GM18858 (cell line): ENCODE results near the gene PIK3C2G.

Source experiments
- ATAC-seq: cut with Tn5 transposase; IDR thresholded peaks from one replicate; pipeline ENCODE4 v1.9.1; 2021; ENCODE audit not compliant: unreplicated experiment

The PIK3C2G gene

GRCh38 chr12:18551701-18552100, 290.4 kb downstream of the PIK3C2G start:
- no peak for ATAC-seq

GRCh38 chr12:18552829-18553228, 291.5 kb downstream of the PIK3C2G start:
- no peak for ATAC-seq

- no peak for ATAC-seq
Measured at GRCh38 chr12:18556161-18556560, 294.8 kb downstream of the PIK3C2G start.

GRCh38 chr12:18559242-18559641, 297.9 kb downstream of the PIK3C2G start:
- no peak for ATAC-seq

GRCh38 chr12:18562531-18562930, 301.2 kb downstream of the PIK3C2G start:
- ATAC-seq: no peak

GRCh38 chr12:18564306-18564705, 303.0 kb downstream of the PIK3C2G start:
- ATAC-seq: no peak

- ATAC-seq: no peak
Measured at GRCh38 chr12:18567787-18568186, 306.5 kb downstream of the PIK3C2G start.

- no peak for ATAC-seq
Measured at GRCh38 chr12:18570543-18570942, 309.2 kb downstream of the PIK3C2G start.

GRCh38 chr12:18576104-18576626, 314.8 kb downstream of the PIK3C2G start:
- no peak for ATAC-seq

- no peak for ATAC-seq
Measured at GRCh38 chr12:18576648-18577047, 315.3 kb downstream of the PIK3C2G start.

- no peak for ATAC-seq
Measured at GRCh38 chr12:18578191-18578590, 316.9 kb downstream of the PIK3C2G start.

GRCh38 chr12:18580291-18580690, 319.0 kb downstream of the PIK3C2G start:
- no peak for ATAC-seq

- no peak for ATAC-seq
Measured at GRCh38 chr12:18580706-18581105, 319.4 kb downstream of the PIK3C2G start.

GRCh38 chr12:18581232-18581962, 320.1 kb downstream of the PIK3C2G start:
- no peak for ATAC-seq

- ATAC-seq: no peak
Measured at GRCh38 chr12:18583655-18584054, 322.3 kb downstream of the PIK3C2G start.

- ATAC-seq: no peak
Measured at GRCh38 chr12:18586581-18586980, 325.3 kb downstream of the PIK3C2G start.

GRCh38 chr12:18589316-18589715, 328.0 kb downstream of the PIK3C2G start:
- ATAC-seq: no peak

- no peak for ATAC-seq
Measured at GRCh38 chr12:18591473-18591872, 330.2 kb downstream of the PIK3C2G start.

- ATAC-seq: no peak
Measured at GRCh38 chr12:18595412-18595811, 334.1 kb downstream of the PIK3C2G start.

GRCh38 chr12:18601962-18602361, 340.6 kb downstream of the PIK3C2G start:
- ATAC-seq: no peak

GRCh38 chr12:18612971-18613370, 351.7 kb downstream of the PIK3C2G start:
- no peak for ATAC-seq

GRCh38 chr12:18620986-18621385, 359.7 kb downstream of the PIK3C2G start:
- ATAC-seq: no peak

- ATAC-seq: no peak
Measured at GRCh38 chr12:18629445-18629844, 368.1 kb downstream of the PIK3C2G start.
